IMR-90 (cell line): ENCODE measurements around the gene FOXP1.

Source experiments
- BHLHE40 ChIP-seq: fragments of 150-350 bp; IDR thresholded peaks from 2 replicates; pipeline ENCODE4 v1.6.1; 2016; ENCODE audit warnings: mild to moderate bottlenecking, low read depth, low read length
- CEBPB ChIP-seq: IDR thresholded peaks from 2 replicates; pipeline ENCODE4 v1.6.1; 2012; ENCODE audit warnings: low read depth, low read length, improper control_type of control experiment
- MXI1 ChIP-seq: IDR thresholded peaks from 2 replicates; pipeline ENCODE4 v1.6.1; 2012; ENCODE audit warnings: low read depth, mild to moderate bottlenecking, low read length, moderate library complexity, borderline replicate concordance
- POLR2A ChIP-seq: IDR thresholded peaks from 2 replicates; pipeline ENCODE4 v1.6.1; 2012; ENCODE audit warnings: mild to moderate bottlenecking, low read depth, low read length
- TF ChIP-seq, protein P1 (sequence below): conservative IDR thresholded peaks from 2 replicates; pipeline ENCODE4 v1.5.1; 2012; ENCODE audit warnings: mild to moderate bottlenecking, low read depth, low read length, improper control_type of control experiment
- TF ChIP-seq, protein P2 (sequence below): fragments of 150-350 bp; IDR thresholded peaks from 2 replicates; pipeline ENCODE4 v1.6.1; 2017; ENCODE audit warnings: mild to moderate bottlenecking, antibody characterized with exemption, low read length, low read depth

DNA sequence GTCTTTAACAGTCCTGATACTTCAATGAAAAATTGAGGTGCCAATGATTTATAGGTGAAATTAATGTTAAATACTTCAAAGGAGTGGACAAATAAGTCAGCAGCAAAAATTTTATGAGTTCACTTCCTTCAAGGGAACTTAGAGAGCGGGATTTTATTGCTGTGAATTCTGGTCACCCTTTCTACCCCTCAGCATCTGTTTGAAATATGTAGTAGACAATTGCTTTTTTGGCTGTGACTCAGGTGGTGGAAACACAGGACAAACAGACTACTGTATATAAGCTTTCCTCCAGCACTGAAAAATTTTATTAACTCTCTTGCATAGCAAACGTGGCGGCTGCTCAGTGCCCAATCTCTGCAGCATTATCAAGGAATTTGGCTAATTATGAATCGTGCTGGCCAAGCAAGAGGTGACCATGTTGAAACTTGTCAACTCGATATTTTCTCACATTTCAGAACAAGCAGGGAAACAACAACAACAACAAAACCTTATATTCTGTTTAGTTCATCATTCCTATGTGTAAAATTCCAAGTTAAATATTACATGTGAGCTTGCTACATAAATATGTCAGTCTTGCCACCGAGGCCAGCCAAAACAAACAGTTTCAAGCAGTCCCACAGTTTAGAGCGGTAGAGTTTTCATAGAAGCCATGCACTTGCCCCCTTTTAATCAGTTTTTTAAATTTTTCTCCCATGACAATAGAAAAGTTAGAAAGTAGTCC lies 420.2 kb downstream of the FOXP1 start:
- no peak for TF ChIP-seq POLR2A
- TF ChIP-seq, protein P1, sequence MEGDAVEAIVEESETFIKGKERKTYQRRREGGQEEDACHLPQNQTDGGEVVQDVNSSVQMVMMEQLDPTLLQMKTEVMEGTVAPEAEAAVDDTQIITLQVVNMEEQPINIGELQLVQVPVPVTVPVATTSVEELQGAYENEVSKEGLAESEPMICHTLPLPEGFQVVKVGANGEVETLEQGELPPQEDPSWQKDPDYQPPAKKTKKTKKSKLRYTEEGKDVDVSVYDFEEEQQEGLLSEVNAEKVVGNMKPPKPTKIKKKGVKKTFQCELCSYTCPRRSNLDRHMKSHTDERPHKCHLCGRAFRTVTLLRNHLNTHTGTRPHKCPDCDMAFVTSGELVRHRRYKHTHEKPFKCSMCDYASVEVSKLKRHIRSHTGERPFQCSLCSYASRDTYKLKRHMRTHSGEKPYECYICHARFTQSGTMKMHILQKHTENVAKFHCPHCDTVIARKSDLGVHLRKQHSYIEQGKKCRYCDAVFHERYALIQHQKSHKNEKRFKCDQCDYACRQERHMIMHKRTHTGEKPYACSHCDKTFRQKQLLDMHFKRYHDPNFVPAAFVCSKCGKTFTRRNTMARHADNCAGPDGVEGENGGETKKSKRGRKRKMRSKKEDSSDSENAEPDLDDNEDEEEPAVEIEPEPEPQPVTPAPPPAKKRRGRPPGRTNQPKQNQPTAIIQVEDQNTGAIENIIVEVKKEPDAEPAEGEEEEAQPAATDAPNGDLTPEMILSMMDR = no peak
- TF ChIP-seq, protein P2, sequence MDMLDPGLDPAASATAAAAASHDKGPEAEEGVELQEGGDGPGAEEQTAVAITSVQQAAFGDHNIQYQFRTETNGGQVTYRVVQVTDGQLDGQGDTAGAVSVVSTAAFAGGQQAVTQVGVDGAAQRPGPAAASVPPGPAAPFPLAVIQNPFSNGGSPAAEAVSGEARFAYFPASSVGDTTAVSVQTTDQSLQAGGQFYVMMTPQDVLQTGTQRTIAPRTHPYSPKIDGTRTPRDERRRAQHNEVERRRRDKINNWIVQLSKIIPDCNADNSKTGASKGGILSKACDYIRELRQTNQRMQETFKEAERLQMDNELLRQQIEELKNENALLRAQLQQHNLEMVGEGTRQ = no peak
- TF ChIP-seq CEBPB = no peak
- TF ChIP-seq BHLHE40 = no peak
- no peak for TF ChIP-seq MXI1
